ENCODE measurements around the gene SYNRG.
A peak's percentile ranks its signal among the peaks of the same experiment; 100 is the strongest.

Gene SYNRG

DNA sequence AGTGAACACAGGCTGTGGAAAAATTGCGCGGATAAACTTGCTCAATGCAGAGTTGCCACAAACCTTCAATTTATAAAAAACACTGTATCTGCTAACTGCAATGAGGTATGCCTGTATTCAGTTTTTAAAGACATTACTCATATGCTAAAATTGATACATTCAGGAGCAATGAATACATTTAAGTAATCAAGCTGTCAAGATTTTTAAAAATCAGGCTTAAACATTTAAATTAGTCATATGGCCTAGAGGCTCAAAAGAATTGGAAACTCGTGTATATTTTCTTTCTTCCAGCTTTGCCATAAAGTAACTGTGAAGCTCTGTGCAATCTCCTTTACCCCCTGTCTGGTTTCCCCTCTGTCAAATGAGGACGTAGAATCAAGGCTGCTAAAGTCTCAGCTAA is 4.1 kb downstream of the SYNRG start:
- DNase-seq, result no peak

DNA sequence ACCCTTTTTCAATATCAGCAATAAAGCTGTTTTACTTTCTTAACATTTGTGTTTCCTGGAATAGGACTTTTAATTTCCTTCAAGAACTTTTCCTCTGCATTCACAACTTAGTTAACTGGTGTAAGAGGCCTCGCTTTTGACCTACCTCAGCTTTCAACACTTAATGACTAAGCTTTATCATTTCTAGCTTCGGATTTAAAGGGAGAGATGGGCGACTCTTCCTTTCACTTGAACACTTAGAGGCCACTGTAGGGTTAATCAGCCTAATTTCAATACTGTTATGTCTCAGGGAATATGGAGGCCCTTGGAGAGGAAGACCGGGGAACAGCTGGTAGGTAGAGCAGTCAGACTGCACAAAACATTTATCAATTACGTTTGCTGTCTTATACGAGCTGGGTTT is 4.7 kb downstream of the SYNRG start:
- no peak for DNase-seq

DNA sequence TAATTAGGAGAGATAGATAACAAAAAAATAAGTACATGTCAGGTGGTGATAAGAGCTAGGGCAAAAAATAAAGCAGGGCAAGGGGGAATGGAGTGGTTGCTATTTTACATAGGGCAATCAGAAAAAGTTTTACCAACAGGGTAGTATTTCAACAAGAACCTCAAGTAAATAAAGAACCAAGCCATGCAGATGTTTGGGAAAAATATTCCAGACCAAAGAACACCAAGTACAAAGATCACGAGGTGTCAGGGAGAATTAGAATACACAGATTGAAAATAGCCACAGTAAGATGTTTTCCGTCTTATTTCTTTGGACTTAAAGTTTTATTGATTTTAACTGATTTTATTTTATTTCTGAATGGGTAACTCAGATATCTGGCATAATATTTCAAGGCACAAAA is 11.1 kb downstream of the SYNRG start:
- no peak for DNase-seq

DNA sequence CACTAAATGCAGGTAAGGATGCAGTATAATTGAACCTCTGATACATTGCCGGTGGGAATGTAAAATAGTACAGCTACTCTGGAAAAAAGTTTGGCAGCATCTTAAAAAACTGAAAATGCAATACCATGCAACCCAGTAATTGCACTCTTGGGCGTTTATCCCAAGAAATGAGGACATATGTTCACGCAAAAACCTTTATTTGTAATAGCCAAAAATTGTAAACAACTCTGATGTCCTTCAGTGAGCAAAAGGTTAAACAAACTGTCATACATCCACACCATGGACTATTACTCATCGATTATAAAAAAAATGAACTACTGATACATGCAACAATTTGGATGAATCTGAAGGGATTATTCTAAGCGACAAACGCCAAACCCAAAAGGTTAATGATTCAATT is 16.9 kb downstream of the SYNRG start:
- DNase-seq, result no peak

DNA sequence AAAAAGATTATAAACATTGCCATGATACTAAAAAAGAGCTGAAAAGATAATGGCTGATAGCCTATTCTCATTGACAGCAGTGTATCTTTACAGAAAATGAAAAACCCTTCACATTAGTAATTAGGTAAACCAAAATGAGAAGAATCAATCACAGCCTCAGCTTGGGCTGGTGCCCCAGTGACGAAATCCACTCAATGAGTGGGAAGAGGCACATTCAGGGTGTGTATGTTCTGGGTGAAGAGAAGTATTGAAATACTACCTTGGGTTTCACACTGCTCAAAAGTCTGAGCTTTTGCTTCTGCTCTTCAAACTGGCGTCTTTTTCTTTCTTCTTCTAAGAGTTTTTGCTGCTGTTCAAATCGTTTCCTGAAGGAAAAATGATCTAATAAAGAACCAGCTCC is 24.2 kb downstream of the SYNRG start:
- DNase-seq, result no peak

DNA sequence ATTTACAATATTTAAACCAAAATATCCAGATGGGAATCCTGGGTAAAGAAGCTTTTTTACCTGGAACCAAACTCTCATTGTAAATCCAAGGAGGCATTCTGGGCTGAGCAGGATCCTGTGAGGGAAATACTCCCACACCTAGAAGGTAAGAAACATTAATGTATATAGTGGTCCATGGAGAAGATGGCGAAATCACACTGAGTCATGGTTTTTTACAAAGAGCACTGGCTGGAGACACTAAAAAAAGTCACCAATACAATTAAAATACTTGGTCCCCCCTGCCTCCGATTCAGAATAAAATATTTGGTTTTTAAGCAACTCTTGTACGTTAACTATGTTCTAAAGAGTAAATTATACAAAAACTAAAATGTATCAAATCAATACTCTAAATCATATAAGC is 32.9 kb downstream of the SYNRG start:
- DNase-seq, result no peak

DNA sequence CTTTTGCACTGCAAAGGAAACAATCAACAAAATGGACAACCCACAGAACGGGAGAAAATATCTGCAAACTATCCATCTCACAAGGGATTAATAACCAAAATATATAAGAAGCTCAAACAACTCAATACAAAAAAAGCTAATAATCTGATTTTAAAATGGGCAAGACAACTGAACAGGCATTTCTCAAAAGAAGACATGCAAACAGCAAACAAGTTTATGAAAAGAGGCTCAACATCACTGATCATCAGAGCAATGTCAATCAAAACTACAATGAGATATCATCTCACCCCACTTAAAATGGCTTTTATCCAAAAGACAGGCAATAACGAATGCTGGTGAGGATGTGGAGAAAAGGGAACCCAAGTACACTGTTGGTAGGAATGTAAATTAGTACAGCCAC is 34.8 kb downstream of the SYNRG start:
- DNase-seq, result no peak

DNA sequence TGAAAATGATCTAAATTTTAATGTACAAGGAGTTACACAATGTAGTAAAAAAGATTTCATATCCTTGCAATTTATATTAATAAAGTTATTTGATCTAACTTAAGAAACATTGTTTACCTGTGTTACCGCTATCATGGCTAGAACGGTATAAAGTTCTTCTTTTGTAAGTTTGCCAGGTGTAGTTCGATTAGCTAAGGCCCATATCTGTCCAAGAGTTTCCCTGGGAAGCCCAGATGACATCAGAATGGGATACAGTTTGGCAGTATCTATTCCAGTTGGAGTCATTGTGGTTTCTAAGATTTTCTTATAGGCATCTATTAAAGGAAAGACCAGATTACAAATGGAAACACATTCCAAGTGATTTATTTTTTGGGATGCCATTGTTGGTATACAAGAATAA is 37.5 kb downstream of the SYNRG start:
- no peak for DNase-seq

DNA sequence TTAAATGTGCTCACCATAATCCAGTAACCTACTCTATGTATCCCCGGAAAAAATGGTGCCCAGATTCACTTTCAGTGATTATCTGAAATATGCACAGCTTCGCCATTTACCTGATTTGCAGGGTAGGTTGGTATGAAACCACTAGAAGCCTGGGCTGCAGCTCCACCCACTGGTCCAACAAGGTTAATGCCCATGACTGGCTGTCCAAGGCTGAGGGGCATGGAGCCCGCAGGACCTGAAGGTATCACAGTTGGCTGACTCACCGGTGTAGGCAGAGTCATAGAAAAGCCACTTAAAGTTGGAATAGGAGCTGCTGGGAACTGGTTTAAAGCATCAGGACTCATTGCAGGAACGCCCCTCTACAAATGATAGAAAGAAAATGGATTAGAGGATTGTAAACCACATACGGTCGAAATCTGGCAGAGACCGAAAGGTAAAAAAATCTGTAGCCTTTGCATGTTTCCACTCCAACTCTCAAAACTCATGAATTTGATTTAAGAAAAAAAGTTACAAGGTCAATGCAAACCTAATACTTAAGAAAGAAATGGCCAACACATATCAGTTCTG is 38.6 kb downstream of the SYNRG start:
- DNase-seq, result peak; percentile 23

DNA sequence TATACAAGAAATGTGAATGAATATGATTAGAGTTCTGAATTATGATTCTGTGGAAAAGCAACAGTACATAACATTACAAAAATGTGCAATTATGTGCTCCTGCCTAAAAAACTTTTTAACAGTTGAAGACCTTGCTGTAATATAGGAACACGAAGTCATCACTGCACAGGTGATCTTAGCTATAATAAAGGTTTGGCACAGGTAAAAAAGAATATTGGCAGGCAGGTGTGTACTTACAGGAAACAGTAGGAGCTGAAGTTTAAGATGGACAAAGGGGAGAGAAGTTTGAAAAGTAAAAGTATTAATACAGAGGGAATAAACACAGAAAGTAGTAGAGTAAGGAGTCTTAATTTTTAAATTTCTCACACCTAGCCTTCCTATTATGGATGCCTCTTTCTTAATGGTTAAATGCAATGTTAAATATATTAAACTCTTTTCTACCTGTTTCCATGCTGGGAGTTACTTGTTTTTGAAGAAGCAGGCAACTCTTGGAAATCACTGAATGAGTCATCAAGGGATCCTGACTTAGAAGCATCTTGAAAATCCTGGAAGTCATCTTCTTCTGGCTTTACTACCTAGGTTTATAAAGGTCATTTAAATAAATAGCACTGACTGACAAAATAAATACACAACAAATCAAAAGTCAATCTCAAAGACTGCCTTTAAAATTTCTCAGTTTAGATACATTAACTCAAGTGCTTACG is 40.7 kb downstream of the SYNRG start:
- no peak for DNase-seq

DNA sequence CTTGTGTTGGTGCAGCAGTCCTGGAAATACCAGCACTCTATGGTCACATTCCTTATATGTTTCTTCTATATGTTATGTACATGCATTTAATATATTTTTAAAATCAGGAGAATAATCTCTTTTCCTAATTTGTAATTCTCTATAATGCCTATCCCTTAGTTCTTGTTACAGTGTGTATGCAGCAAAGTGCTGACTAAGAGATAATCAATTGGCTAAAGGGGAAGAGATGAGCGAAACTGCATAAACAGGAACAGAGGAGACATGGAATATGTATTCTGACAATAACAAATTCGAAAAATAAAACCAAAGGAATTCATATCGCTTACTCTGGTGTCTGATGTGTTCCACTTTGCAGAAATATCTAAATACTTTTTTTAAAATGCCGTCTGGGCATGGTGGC is 41.7 kb downstream of the SYNRG start:
- DNase-seq, result no peak

DNA sequence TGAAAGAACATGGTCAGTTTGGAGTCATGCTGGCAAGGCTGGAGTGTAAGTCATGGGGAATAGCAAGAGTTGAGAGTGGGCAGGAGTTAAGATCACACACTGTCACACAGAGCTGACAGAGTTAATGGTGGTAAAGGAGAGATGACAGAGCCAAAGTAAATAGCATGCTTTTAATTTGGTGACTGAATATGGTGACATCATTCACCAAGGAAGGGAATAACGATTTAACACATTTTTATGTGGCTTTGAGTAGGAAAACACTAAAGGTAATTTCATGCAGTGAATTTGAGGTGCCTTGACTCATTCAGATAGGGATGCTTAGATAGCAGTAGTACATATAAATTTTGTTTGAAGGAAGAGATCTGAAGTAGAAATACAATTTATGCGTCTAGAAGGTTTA is 42.1 kb downstream of the SYNRG start:
- DNase-seq, result no peak

DNA sequence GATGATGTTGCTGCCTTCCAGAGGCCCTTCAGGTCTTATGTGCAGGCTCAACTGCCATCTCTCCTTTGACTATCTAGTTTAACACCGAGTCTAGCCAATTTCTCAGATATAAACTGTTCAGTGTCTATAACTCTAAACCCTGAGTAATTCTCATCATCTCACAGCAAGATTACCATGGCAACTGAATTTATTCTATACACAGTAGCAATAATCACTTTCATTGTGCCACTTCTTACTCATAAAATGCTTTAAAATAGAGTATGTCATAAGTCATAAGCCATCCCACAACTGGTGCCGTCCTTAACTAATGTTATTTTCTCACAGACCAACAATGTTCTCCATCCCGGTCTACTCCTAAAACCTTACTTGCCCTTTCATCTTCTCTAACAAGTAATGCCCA is 45.0 kb downstream of the SYNRG start:
- no peak for DNase-seq

DNA sequence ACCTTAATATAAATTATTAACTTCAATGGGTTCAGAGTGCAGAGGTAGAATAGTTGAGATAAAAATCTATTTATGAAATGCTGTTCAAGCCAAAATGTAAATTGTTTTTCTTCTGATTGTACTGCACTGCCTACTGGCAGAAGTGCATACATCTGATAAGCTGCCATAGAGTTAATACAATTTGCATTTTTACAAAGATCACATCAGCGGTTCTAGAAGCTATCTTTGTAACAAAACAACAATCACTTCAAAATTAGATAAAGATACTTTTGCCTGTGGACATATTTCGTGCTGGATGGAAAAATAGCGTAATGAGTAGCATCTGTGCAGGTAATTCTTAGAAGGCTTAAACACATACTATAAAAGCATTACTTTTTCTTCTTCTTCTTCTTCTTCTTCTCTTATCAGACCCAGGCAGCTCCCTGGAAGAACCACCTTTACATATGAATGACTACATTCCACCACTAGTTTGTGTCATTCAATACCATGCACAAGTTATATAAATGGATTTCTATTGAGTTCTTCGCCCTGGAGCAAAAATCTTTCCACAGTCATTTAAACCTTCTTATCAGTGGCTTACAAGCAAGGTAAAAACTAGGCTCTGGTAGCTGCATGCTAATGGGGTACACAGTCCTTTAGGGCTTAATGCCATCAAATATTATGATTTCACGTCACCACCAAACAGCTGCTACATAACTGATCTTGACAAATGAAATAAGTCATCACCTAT is 47.0 kb downstream of the SYNRG start:
- DNase-seq, result no peak

DNA sequence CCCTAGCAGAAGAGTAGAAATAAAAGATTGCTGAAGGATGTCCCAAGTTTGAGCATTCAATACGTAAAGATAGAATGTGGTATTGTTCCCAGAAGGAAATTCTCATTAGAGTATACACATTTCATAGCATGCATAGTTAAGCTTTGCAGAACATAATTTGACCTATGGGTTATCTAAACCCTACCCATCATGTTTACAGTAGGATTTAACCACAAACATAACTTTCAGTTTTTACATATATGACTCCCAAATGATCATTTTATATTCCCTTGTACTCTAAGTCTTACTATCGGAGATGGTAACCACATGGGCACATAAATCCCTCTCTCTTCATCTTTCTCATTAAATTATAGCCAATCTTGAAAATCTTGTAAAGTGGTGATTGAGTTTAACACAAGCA is 50.9 kb downstream of the SYNRG start:
- no peak for DNase-seq

DNA sequence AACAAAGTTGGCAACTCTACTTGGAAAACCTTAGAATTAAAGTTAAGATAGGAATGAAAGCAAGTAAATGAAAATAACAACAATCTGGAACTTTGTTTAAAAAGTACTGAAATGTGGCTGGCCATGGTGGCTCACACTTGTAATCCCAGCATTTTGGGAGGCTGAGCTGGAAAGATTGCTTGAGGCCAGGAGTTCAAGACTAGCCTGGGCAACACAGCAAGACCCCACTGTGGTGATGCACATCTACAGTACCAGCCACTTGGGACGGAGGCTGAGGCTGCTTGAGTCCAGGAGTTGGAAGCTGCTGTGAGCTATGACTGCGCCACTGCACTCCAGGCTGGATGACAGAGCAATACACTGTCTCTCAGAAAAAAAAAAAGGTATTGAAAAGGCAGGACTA is 51.7 kb downstream of the SYNRG start:
- DNase-seq, result no peak

DNA sequence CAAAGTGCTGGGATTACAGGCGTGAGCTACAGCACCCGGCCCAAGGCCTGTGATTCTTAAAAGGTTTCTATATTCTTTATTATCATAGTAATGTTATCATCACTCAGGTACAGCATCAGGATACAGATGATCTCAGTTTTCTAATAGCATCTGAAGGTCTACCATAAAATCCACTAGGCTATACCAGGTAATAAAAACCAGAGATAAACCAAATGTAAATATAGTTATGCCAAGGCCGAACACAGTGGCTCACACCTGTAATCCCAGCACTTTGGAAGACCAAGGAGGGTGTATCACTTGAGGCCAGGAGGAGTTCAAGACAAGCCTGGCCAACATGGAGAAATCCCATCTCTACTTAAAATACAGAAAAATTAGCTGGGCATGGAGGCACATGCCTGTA is 53.8 kb downstream of the SYNRG start:
- DNase-seq, result no peak

DNA sequence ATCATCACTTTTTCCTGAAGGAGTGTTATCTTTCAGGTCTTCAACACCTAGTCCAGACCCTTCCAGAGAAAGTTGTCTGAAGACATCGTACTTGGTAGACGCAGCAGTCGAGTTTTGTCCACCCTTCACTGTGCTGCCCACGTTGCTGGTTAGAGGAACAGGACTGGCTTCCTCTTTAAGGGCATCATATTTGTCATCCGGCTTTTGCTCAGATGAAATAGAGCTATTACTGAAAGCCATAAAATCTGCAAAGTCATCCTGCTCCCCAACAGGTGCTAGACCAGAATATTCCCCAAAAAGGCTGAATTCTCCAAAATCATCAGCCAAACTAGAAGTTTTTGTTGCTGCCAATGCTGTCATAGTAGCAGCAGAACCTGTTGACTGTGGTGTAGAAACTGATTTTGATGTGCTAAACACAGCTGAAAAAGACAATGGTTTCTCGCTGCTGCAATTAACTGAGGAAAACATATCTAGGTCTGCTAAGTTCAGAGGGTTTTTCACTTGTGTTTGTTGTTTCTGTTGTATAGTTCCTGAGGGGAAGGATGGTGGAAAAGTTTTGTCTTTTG is 55.7 kb downstream of the SYNRG start:
- no peak for DNase-seq

DNA sequence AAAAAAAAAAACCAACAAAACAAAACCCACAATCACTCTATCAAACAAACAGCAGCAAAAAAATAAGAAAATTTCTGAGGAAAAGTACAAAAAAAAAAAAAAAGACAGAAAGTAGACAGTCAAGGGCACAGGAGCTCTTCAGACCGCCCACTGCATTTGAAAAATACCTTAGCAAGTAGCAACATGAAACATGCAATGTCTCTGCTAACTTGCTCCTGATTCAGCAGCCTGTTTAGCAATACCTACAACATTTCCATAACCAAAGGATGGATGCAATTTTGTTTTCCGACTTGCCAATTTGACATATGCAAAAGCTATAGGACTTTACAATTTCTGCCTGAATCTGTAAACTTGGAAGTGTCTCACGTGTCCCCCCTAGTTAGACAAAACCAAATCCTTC is 57.4 kb downstream of the SYNRG start:
- no peak for DNase-seq

DNA sequence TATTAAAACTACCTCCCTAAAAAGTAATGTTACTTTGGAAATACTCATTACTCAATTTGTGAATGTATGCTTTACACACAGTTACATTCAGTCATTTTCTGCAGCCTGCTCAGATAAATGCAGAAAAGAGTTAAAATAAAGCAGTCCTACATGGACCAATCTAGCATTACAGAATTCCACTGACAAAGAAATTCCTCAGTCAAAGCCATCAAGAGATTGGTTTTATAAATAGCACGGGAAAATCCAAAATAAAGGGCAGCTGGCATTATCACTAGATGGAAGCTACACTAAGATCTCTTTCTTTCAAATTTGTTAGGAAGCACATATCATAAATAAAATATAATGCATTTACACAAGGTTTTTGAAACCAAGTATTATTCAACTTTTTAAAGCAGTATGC is 61.2 kb downstream of the SYNRG start:
- DNase-seq, result no peak

DNA sequence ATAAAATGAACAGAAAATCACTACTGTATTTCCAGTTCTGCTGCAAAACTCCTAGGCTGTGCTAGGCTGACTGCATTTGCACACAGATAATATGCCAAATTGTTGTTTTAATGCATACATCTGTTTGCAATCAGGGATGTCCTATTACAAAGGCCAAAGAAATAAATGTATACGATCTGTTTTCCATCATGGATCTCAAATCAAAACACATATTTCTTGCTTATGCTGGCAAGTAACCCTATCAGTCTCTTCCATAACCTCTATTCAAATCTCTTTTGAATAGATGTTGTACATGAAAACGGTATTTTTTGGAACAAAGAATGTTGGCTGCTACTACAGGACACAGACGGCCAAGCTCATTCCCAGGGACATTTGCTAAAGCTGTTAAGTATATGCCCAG is 62.9 kb downstream of the SYNRG start:
- DNase-seq, result no peak

DNA sequence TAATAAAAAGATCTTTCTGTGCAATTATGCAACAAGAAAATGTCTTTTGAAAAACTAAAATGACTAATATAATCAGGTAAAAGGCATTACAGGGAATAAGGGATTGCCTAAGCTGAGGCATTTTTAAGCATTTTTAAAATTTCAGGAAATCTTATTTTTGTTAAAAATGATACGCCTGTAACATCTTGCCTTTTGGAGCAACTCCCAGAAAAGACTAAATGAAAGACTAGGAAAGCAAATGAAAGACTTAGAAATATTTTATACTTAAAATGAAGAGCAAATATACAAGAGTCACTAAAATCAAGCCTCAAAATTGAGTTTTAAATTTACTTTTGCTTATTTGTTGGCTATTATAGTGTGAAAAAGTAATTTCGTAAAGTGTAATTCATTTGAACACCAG is 63.7 kb downstream of the SYNRG start:
- no peak for DNase-seq

DNA sequence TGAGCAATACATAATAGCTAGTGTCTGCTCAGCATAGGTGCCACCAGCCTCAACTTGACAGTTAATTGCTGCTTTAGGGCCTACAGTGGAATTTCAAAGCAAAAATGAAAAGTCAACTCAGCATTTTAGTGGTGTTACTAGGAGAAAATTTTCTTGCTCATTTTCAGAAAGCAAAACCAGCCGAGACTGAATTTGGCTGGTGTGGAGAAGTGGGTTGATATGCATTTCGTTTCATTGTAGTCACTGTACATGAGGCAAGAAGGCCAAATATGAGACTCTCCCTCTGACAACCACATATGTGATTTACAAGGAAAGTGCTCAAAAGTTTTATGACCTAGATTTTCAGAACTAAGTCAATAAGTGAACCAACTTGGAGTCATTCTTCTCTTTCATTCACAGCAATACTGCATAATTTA is 65.6 kb downstream of the SYNRG start:
- DNase-seq, result no peak

All from CD4-positive, alpha-beta T cell treated with Interleukin-12 subunit alpha and Interleukin-12 subunit beta, for 1 hour (primary cell).